ENCODE results near the gene SELE.

SELE gene

GRCh38 chr1:169680377-169681019, 53.4 kb downstream of the SELE start:
- DNase-seq, result no peak

DNA sequence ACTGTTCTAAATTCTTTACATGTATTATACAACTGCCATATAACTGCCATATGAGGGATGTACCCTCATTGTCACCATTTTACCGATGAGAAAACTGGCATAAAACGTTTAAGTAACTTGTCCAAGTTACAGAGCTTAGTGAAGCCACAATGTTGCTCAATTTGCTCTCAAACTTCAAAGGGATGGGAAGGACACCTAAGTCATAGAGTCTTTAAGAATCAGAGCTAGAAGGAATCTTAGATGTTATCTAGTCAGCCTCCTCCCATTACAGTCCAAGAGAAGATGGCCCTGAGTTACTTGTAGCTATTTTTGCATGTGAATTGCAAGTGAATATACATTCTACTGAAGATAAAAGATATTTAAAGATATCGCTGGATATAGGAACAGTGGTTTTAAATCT, 54.2 kb downstream of the SELE start:
- no peak for DNase-seq

DNA sequence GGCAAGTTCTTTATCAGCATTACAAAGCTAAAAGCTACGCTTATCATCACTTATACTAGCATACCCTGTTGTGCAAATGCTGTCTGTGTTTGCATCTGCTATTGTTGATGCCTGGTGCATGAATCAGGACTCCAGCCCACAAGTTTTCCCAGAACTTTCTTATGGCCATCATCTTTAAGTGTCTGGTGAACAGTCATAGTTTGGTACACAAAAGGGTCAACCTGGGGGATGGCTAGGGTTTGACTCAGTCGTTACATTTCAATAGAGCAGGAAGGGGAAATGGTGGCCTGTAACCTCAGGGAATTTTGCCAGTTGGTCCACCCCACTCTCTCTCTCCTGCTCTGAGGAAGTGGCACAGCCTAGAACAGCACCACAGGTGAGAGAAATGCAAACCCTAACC, 57.9 kb downstream of the SELE start:
- DNase-seq, result no peak
